Testis (tissue), 2 donors: Measurements from ENCODE around the gene SCAMP1.

ENCODE experiments used
- POLR2A ChIP-seq: fragments of 450-650 bp; IDR thresholded peaks from one replicate; pipeline ENCODE4 v1.6.1; 2017; ENCODE audit warnings: antibody characterized with exemption, mild to moderate bottlenecking, moderate library complexity
- TF ChIP-seq, protein P1 (sequence below), 3 experiments: fragments of 450-650 bp in 2 of 3; fragments of 200-600 bp in 1 of 3; sonication (generic) in 1 of 3; IDR thresholded peaks; one replicate each; pipeline ENCODE4 v1.5.1; 2016 to 2019; ENCODE audit warnings: antibody characterized with exemption in 3 of 3, mild to moderate bottlenecking in 2 of 3, moderate library complexity in 1 of 3

DNA sequence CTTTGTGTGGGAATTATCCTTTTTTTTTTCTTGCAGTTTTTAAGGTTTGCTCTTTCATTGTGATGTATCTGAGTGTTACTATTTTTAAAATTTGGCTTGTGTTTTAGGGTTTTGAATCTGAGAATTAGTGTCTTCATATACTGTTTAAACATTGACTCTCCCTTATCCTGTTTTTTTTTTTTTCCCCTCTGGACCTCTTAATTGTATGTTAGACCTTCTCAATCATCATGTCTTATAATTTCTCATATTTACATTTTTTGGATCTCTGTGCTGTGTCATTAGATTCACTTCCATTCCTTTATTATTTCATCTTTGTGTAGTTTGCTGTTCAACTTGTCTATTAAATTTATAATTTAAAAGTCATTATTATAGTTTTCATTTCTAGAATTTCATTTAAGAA is 47.0 kb downstream of the SCAMP1 start:
- TF ChIP-seq, protein P1, sequence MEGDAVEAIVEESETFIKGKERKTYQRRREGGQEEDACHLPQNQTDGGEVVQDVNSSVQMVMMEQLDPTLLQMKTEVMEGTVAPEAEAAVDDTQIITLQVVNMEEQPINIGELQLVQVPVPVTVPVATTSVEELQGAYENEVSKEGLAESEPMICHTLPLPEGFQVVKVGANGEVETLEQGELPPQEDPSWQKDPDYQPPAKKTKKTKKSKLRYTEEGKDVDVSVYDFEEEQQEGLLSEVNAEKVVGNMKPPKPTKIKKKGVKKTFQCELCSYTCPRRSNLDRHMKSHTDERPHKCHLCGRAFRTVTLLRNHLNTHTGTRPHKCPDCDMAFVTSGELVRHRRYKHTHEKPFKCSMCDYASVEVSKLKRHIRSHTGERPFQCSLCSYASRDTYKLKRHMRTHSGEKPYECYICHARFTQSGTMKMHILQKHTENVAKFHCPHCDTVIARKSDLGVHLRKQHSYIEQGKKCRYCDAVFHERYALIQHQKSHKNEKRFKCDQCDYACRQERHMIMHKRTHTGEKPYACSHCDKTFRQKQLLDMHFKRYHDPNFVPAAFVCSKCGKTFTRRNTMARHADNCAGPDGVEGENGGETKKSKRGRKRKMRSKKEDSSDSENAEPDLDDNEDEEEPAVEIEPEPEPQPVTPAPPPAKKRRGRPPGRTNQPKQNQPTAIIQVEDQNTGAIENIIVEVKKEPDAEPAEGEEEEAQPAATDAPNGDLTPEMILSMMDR (IDR thresholded peaks at IDR 0.05) = no peak
- no peak for TF ChIP-seq POLR2A
